MM.1S (cell line): ENCODE data around the gene CDO1.
"Not testable (repeated sequence)": the region's sequence is repeated elsewhere in the genome, so short reads cannot be mapped to it uniquely, and the experiment has no call there.

Source experiments
- DNase-seq: peaks from one replicate; pipeline ENCODE4 v3.0.0-alpha.2; 2015
- H2AFZ ChIP-seq: fragments of 300-600 bp; sonication (generic); 2 replicates; pipeline ENCODE4 v1.6.0; 2016; ENCODE audit warnings: antibody characterized with exemption, low read length
- H3F3A ChIP-seq: fragments of 300-600 bp; sonication (generic); 2 replicates; pipeline ENCODE4 v1.6.1; 2016; ENCODE audit warnings: mild to moderate bottlenecking, antibody characterized with exemption, low read length, moderate library complexity, mixed read lengths; ENCODE audit not compliant: insufficient read depth
- H3K27ac ChIP-seq: fragments of 300-600 bp; sonication (generic); 2 replicates; pipeline ENCODE4 v1.5.1; 2016; ENCODE audit warnings: mild to moderate bottlenecking, low read length
- H3K27me3 ChIP-seq: fragments of 300-600 bp; sonication (generic); replicated peaks from 2 replicates; pipeline ENCODE4 v1.6.0; 2016; ENCODE audit warnings: low read length; ENCODE audit not compliant: insufficient read depth
- H3K36me3 ChIP-seq: fragments of 300-600 bp; sonication (generic); replicated peaks from 2 replicates; pipeline ENCODE4 v1.6.1; 2016; ENCODE audit warnings: mild to moderate bottlenecking, low read length, mixed read lengths; ENCODE audit not compliant: insufficient read depth
- H3K4me1 ChIP-seq: fragments of 300-600 bp; sonication (generic); 2 replicates; pipeline ENCODE4 v1.6.1; 2016; ENCODE audit warnings: low read length, mixed read lengths
- H3K4me2 ChIP-seq: fragments of 300-600 bp; sonication (generic); 2 replicates; pipeline ENCODE4 v1.6.0; 2016; ENCODE audit warnings: low read depth, low read length
- H3K4me3 ChIP-seq: fragments of 300-600 bp; sonication (generic); 2 replicates; pipeline ENCODE4 v1.5.1; 2016; ENCODE audit warnings: low read length, mixed read lengths
- H3K79me2 ChIP-seq: fragments of 300-600 bp; sonication (generic); 2 replicates; pipeline ENCODE4 v1.6.1; 2016; ENCODE audit warnings: mixed run types, low read length, mixed read lengths
- H3K9ac ChIP-seq: fragments of 300-600 bp; sonication (generic); 2 replicates; pipeline ENCODE4 v1.6.1; 2016; ENCODE audit warnings: low read length, mixed read lengths
- H3K9me2 ChIP-seq: fragments of 300-600 bp; sonication (generic); replicated peaks from 2 replicates; pipeline ENCODE4 v1.6.1; 2016; ENCODE audit warnings: mild to moderate bottlenecking, low read length, mixed read lengths; ENCODE audit not compliant: insufficient read depth
- H3K9me3 ChIP-seq: fragments of 300-600 bp; sonication (generic); replicated peaks from 2 replicates; pipeline ENCODE4 v1.6.1; 2016; ENCODE audit warnings: mild to moderate bottlenecking, low read length, mixed read lengths; ENCODE audit not compliant: insufficient read depth
- H4K20me1 ChIP-seq: fragments of 300-600 bp; sonication (generic); 2 replicates; pipeline ENCODE4 v1.6.1; 2016; ENCODE audit warnings: mild to moderate bottlenecking, low read length, moderate library complexity, mixed read lengths; ENCODE audit not compliant: insufficient read depth
- CTCF ChIP-seq: fragments of 300-600 bp; sonication (generic); IDR thresholded peaks from 2 replicates; pipeline ENCODE4 v1.5.1; 2016; ENCODE audit warnings: antibody characterized with exemption, low read length, mixed read lengths
- EZH2 ChIP-seq: fragments of 300-600 bp; sonication (generic); optimal IDR thresholded peaks from 2 replicates; pipeline ENCODE3; 2017; ENCODE audit warnings: low read depth, mild to moderate bottlenecking, antibody characterized with exemption, low read length, mixed read lengths
- EZH2phosphoT487 ChIP-seq: fragments of 300-600 bp; sonication (generic); IDR thresholded peaks from 2 replicates; pipeline ENCODE4 v1.6.1; 2018; ENCODE audit warnings: antibody characterized with exemption, low read length

Gene CDO1

GRCh38 chr5:115831163-115831768 lies 14.8 kb upstream of the CDO1 start:
- Histone ChIP-seq H3K9me2 (no peaks in the 10 kb centered on the region), H3K27ac (no peak overlapping the region), H4K20me1 (no peaks in the 10 kb centered on the region), H3F3A (0 out of 2 replicates have a peak, but pooled peaks cover under 1% of the 10 kb centered on the region), H3K9ac (no peak overlapping the region), H3K9me3 (no peaks in the 10 kb centered on the region), H2AFZ (no peak overlapping the region), H3K79me2 (no peaks in the 10 kb centered on the region), H3K4me2 (no peak overlapping the region), H3K4me3 (no peak overlapping the region), H3K27me3 (no peaks in the 10 kb centered on the region), H3K4me1 (no peaks in the 10 kb centered on the region), H3K36me3 (peaks cover 22% of the 10 kb centered on the region; the same call in 1 of the 2 replicates)
- TF ChIP-seq CTCF = peak; percentile 78
- TF ChIP-seq EZH2 = no peak
- peak; percentile 15 for DNase-seq

- Histone ChIP-seq H3F3A (0 out of 2 replicates have a peak, but pooled peaks cover 2% of the 10 kb centered on the region), H3K4me1 (no peaks in the 10 kb centered on the region), H3K4me2 (no peak overlapping the region), H3K36me3 (peaks cover 17% of the 10 kb centered on the region; the same call in 1 of the 2 replicates), H3K27me3 (no peaks in the 10 kb centered on the region), H3K9me2 (no peaks in the 10 kb centered on the region), H2AFZ (no peak overlapping the region), H3K9me3 (no peaks in the 10 kb centered on the region), H3K4me3 (no peak overlapping the region), H4K20me1 (no peaks in the 10 kb centered on the region), H3K27ac (no peak overlapping the region), H3K79me2 (no peaks in the 10 kb centered on the region), H3K9ac (no peak overlapping the region)
- DNase-seq = no peak
- TF ChIP-seq EZH2phosphoT487 = no peak
- no peak for TF ChIP-seq EZH2
- TF ChIP-seq CTCF = no peak
Observed at GRCh38 chr5:115829913-115830312, 13.5 kb upstream of the CDO1 start.

- no peaks in the 10 kb centered on the region for H4K20me1 ChIP-seq
- peaks cover 16% of the 10 kb centered on the region; the same call in 1 of the 2 replicates for H3K36me3 ChIP-seq
- H3K4me3 ChIP-seq = no peak overlapping the region
- no peak overlapping the region for H3K4me2 ChIP-seq
- H2AFZ ChIP-seq = no peak overlapping the region
- H3K9ac ChIP-seq = no peak overlapping the region
- no peaks in the 10 kb centered on the region for H3K9me2 ChIP-seq
- no peak overlapping the region for H3K27ac ChIP-seq
- H3K4me1 ChIP-seq = no peaks in the 10 kb centered on the region
- H3K79me2 ChIP-seq = no peaks in the 10 kb centered on the region
- DNase-seq = no peak
- H3K27me3 ChIP-seq = no peaks in the 10 kb centered on the region
- 0 out of 2 replicates have a peak, but pooled peaks cover 2% of the 10 kb centered on the region for H3F3A ChIP-seq
- H3K9me3 ChIP-seq = no peaks in the 10 kb centered on the region
- TF ChIP-seq CTCF = no peak
- TF ChIP-seq EZH2phosphoT487 = no peak
Observed at GRCh38 chr5:115825948-115826347, 9.5 kb upstream of the CDO1 start.

- DNase-seq, H3K27ac ChIP-seq: not testable (repeated sequence)
Observed at GRCh38 chr5:115824983-115825382, 8.5 kb upstream of the CDO1 start.

More at GRCh38 chr5:115824983-115825382, 8.5 kb upstream of the CDO1 start:
- not testable (repeated sequence) for H3K27me3 ChIP-seq, H3K4me1 ChIP-seq, H3K9ac ChIP-seq, H3F3A ChIP-seq, H2AFZ ChIP-seq, H3K9me3 ChIP-seq, H3K79me2 ChIP-seq, H3K9me2 ChIP-seq, H4K20me1 ChIP-seq, H3K36me3 ChIP-seq, H3K4me3 ChIP-seq, H3K4me2 ChIP-seq
